Activated CD8-positive, alpha-beta T cell treated with anti-CD3 and anti-CD28 coated beads for 36 hours (primary cell): ENCODE data around the gene GHRH. TPM values are rescaled to one million over a fixed set of nuclear protein-coding genes. Genes with fewer than 3 reads are reported as not detected.

ENCODE experiments used
- ATAC-seq: fragments of 200-7000 bp; cut with Tn5 transposase; one replicate; pipeline ENCODE4 v1.10.0; 2021; ENCODE audit warnings: mild to moderate bottlenecking, moderate library complexity
- CTCF ChIA-PET: fragments of 350-600 bp; sonication (Branson Sonifier 250); formaldehyde crosslinking; loops from one replicate; lab custom pipeline; 2021; ENCODE audit warnings: antibody characterized with exemption; lab: Charles Lee
- POLR2A ChIA-PET: fragments of 350-600 bp; sonication (Branson Sonifier 250); formaldehyde crosslinking; loops from one replicate; lab custom pipeline; 2021; ENCODE audit warnings: antibody characterized with exemption; lab: Charles Lee
- DNase-seq: peaks from one replicate; pipeline ENCODE4 v3.0.0-alpha.2; 2020
- H3K27ac Mint-ChIP-seq: one replicate; pipeline ENCODE4 v1.8.0; 2021; ENCODE audit warnings: mild to moderate bottlenecking, mixed read lengths
- H3K27me3 Mint-ChIP-seq: one replicate; pipeline ENCODE4 v1.8.0; 2021; ENCODE audit warnings: mixed read lengths
- H3K36me3 Mint-ChIP-seq: one replicate; pipeline ENCODE4 v1.8.0; 2021; ENCODE audit warnings: low read depth, mixed read lengths
- H3K4me1 Mint-ChIP-seq: one replicate; pipeline ENCODE4 v1.8.0; 2021; ENCODE audit warnings: low read depth, mixed read lengths
- H3K4me3 Mint-ChIP-seq: one replicate; pipeline ENCODE4 v1.8.0; 2021; ENCODE audit warnings: mild to moderate bottlenecking, moderate library complexity, mixed read lengths
- H3K9me3 Mint-ChIP-seq: one replicate; pipeline ENCODE4 v1.8.0; 2021; ENCODE audit warnings: mixed read lengths
- CTCF ChIP-seq: fragments of 200-600 bp; IDR thresholded peaks from one replicate; pipeline ENCODE4 v1.8.0; 2022; ENCODE audit warnings: antibody characterized with exemption, mild to moderate bottlenecking
- intact Hi-C: fragments of 100-400 bp; cut with micrococcal nuclease; formaldehyde crosslinking; loops from one replicate; pipeline ENCODE4 v1.10.0; 2022
- total RNA-seq, 2 experiments: library from RNA; stranded (reverse); gene quantifications; one replicate each; pipeline ENCODE4 v1.2.3, GENCODE V29; 2021

GHRH gene
- total RNA-seq, 2 experiments from 2014 or later: not detected

DNA sequence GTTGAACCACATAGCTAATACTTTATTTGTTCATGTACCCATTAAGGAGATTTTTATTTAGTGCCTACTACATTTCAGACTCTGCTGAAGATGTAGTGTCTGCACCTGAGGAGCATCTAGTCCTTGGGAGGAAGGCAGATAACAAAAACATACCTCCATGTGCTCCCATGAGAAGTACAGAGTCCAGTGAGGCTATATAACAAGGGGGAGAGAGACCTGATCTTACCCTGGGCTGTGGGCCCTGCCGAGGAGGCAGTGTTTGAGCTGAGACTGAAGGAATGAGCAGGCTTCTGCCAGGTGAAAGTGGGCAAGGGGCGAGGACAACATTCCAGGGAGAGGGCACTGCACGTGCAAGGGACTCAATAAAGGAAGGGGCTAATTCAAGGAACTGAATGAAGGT, 39.9 kb upstream of the GHRH start:
- CTCF ChIA-PET: no interaction called here
- intact Hi-C loops: no loop called here
- ATAC-seq (no peak), DNase-seq (no peak)
- H3K36me3 Mint-ChIP-seq: peaks cover 24% of the 10 kb centered on the region
- no peak for TF ChIP-seq CTCF
- no peaks in the 10 kb centered on the region for H3K27me3 Mint-ChIP-seq
- H3K9me3 Mint-ChIP-seq: no peaks in the 10 kb centered on the region
- no peak overlapping the region for H3K27ac Mint-ChIP-seq
- POLR2A ChIA-PET: no interaction called here
- H3K4me3 Mint-ChIP-seq: no peak overlapping the region
- peaks cover 9% of the 10 kb centered on the region for H3K4me1 Mint-ChIP-seq

GRCh38 chr20:37301120-37301519, 39.5 kb upstream of the GHRH start:
- H3K36me3 Mint-ChIP-seq: peaks cover 24% of the 10 kb centered on the region

DNA sequence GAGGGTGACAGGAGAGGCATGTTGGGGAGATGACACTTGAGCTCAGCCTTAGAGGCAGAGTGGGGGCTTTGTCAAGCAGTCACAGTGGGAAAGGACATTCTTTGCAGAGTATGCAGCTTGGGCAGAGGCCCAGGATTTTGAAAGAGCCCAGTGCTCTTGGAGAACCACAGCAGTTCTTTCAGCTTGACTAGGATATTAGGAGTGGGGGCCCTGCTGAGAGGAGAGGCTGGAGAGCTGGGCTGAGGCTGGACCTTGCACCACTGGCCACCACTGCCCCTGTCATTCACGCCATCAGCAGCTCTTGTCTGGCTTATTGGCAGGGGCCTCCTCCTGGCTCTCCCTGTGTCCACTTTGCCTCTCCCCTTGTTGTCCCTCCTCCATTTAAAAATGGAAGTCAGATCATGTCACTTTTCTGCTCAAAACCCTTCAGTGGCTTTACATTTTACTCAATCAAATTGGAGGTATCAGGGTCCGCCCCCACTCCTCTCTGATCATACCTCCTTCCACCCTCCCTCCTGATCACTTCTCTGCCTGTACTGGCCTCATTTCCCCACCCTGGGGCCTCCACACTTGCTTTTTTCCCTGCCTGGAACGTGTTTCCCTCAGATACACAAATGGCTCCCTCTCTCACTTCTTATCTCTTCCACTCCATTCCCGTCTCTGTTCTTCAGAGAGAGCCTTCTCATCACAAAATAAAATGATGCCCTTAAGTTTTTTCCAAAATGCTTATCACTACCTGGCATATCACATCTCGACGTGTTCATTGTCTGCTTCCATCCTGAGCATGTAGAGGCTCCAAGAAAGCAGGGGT, 38.3 kb upstream of the GHRH start:
- no peaks in the 10 kb centered on the region for H3K27me3 Mint-ChIP-seq
- H3K4me3 Mint-ChIP-seq: no peak overlapping the region
- H3K27ac Mint-ChIP-seq: no peak overlapping the region
- ATAC-seq (no peak), DNase-seq (no peak)
- peaks cover 24% of the 10 kb centered on the region for H3K36me3 Mint-ChIP-seq
- peaks cover 19% of the 10 kb centered on the region for H3K4me1 Mint-ChIP-seq
- no peak for TF ChIP-seq CTCF
- intact Hi-C loops: no loop called here
- ChIA-PET CTCF (interaction anchor here (1.4 kb wide), 1 partner anchor 85 kb away, joined by 7 read pairs; no protein-coding TSS in a partner anchor), POLR2A (interaction anchor here (0.9 to 1.6 kb wide), 2 partner anchors 13 to 210 kb away, joined by 3 to 4 read pairs; no protein-coding TSS in a partner anchor)
- H3K9me3 Mint-ChIP-seq: no peaks in the 10 kb centered on the region

More at GRCh38 chr20:37301120-37301519, 39.5 kb upstream of the GHRH start:
- H3K9me3 Mint-ChIP-seq: no peaks in the 10 kb centered on the region
- ChIA-PET POLR2A (no interaction called here), CTCF (no interaction called here)
- H3K27me3 Mint-ChIP-seq: no peaks in the 10 kb centered on the region
- peaks cover 11% of the 10 kb centered on the region for H3K4me1 Mint-ChIP-seq
- ATAC-seq (no peak), DNase-seq (no peak)
- intact Hi-C loops: no loop called here
- no peak overlapping the region for H3K27ac Mint-ChIP-seq
- TF ChIP-seq CTCF: no peak
- no peak overlapping the region for H3K4me3 Mint-ChIP-seq

- Mint-ChIP-seq H3K4me3 (no peak overlapping the region), H3K27me3 (no peaks in the 10 kb centered on the region), H3K9me3 (peaks cover 2% of the 10 kb centered on the region), H3K36me3 (peaks cover 28% of the 10 kb centered on the region), H3K27ac (peak overlapping the region; percentile 5), H3K4me1 (peaks cover 32% of the 10 kb centered on the region)
- ChIA-PET POLR2A (interaction anchor here (1.6 kb wide), 1 partner anchor 14 kb away, joined by 4 read pairs; no protein-coding TSS in a partner anchor), CTCF (interaction anchor here (1.4 kb wide), 1 partner anchor 86 kb away, joined by 7 read pairs; no protein-coding TSS in a partner anchor)
- no peak for TF ChIP-seq CTCF
- DNase-seq: no peak
- intact Hi-C loops: no loop called here
- ATAC-seq: no peak
Measured at GRCh38 chr20:37298190-37298939, 36.8 kb upstream of the GHRH start.
